GM12801 (cell line): ENCODE measurements around the gene PHF12.

Experiments used
- TF ChIP-seq, protein P1 (sequence below): IDR thresholded peaks from one replicate; pipeline ENCODE4 v1.5.1; 2011; ENCODE audit warnings: control low read depth; ENCODE audit not compliant: insufficient read length; ENCODE audit errors: extremely low read depth

The PHF12 gene

DNA sequence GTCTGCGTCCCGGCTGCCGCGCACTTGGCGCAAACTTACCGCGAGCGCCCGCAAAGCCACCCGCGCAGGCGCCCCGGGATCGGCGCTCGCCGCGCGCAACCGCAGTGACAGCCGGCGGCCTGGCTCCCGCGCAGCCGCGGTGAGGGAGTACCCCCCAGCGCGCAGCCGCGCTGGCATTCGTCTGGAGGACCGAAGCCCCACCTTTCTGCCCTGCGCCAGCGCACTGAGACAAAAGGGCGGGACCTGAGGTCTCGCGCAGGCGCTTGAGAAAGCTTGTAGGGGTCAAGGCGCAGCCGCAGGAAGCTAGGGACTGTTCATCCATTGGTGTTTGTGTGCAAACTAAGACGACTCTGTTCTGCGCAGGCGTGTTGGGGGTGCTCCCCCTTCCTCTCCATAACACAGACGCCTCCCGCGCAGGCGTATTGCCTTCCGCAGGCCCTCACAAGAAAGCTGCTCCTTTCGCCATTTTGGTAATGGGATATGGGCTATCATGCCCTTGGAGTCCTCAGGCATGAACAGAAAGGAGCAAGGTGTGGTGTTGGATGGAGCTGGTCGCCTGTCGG, at the start of gene PHF12:
TSS of gene PHF12 (minus strand) at position 91 of the 563 bp plus-strand sequence. CDS start 558 bp downstream, outside the sequence.
- TF ChIP-seq, protein P1, sequence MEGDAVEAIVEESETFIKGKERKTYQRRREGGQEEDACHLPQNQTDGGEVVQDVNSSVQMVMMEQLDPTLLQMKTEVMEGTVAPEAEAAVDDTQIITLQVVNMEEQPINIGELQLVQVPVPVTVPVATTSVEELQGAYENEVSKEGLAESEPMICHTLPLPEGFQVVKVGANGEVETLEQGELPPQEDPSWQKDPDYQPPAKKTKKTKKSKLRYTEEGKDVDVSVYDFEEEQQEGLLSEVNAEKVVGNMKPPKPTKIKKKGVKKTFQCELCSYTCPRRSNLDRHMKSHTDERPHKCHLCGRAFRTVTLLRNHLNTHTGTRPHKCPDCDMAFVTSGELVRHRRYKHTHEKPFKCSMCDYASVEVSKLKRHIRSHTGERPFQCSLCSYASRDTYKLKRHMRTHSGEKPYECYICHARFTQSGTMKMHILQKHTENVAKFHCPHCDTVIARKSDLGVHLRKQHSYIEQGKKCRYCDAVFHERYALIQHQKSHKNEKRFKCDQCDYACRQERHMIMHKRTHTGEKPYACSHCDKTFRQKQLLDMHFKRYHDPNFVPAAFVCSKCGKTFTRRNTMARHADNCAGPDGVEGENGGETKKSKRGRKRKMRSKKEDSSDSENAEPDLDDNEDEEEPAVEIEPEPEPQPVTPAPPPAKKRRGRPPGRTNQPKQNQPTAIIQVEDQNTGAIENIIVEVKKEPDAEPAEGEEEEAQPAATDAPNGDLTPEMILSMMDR = no peak

DNA sequence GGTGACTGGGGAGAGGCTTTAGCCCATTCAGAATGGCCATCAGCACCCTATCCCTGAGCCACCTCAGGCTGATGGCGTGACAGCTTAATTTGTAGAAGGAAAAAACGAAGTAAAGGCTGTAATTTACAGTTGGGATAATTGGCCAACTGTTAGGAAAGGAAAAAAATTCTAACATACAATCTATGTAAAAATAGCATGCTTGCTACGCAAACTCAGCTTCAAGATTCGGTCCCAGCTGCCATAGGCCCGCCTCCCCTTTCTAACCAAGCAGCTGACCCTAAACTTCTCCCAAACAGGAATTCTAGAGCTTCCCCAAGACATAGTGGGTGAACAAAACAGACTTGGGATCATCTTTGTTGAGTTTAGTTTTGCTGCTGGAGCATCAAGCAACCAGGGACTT, 49.7 kb upstream of the PHF12 start:
- TF ChIP-seq, protein P1 = no peak

DNA sequence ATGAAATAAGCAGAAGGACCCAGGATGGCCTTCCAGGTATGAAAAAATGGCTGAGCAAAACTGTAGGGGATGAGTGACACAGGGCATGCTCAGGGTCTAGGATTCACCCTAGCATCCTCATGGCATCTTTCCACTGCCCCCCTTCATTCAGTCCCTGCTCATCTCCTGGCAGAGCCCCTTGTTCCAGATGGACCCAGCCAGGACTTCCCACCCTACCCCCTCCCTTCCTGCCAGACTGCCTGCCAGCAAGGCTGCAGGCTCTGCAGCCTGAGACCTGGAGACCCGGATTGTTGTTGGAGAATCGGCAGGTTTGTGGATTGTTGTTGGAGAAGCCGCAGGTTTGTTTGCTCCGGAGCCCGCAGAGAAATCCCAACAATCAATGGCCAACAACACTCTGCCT, 47.9 kb upstream of the PHF12 start:
- TF ChIP-seq, protein P1 = no peak

DNA sequence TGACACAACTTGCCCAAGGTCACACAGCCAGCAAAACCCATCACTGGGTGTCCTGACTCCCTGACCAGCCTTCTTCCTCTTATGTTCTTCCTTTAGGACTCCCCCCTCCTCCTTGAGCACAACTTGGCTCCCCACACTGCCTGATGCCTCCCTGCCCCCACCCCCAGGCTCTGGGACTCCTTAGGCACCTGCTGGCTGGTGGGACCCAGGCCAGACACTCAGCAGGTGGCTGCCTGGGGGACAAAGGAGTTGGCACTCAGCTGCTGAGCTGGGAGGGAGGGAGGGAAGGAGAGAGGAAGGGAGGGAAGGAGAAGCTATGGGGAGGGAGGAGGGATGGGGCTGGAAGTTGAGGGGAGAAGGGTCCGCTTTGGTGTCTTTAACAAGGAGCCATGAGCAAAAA, 46.5 kb upstream of the PHF12 start:
- TF ChIP-seq, protein P1 = no peak

DNA sequence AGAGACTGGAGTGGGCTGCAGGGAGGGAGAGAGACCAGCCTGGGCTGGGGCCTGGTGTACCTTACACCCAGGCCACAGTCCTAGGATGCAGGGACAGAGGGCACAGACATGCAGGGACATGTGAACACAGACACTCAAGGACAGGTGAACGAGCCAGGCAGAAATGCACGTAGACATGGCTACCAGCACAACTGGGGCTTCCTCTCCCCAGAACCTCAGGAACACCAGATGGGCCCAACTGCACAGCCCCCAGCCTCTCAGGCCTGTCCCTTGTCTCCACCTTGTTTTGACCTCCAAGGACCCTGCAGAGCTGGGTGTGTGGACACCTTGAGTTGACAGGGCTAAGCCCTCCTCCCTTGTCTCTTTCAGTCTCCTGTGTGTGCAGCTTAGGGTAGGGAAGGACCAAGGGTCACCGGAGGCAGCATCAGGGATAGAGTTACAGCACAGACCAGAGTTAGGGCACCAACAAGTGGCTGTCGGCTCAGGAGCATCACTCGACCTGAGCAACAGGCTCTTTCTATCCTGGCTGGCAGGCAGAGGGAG, 45.3 kb upstream of the PHF12 start:
- TF ChIP-seq, protein P1 = no peak

DNA sequence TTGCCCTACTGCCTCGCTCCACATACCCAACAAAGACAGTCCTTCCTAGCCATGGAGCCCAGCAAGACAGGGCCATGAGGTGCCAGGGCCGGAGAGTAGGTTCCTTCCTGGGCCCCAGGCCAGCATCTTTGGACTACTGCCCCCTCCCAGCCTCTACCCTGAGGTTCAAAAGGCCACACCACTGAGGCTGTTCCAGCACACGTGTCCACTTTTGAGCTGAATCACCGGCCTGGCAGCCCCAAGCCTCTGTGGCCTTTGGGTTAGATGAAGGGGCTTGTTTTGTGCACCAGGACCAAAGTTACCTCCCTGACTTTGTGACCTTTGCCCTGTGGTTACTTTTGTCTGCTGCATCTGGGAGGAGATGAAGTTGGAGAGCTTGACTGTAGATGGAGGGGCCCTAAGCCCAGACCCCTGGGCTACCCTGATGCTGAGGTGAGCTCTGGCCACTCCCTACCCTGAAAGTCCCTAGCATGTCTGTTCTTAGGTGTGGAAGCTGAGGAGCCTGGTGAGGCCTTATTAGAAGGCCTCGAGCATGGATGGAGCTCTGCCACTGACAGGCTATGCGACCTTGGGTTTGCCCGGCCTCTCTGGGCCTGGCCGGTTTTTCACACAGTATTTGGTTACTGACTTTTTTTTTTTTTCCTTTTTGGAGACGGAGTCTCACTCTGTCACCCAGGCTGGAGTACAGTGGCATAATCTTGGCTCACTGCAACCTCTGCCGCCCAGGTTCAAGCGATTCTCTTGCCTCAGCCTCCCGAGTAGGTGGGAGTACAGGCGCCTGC, 42.5 kb upstream of the PHF12 start:
- TF ChIP-seq, protein P1 = no peak

DNA sequence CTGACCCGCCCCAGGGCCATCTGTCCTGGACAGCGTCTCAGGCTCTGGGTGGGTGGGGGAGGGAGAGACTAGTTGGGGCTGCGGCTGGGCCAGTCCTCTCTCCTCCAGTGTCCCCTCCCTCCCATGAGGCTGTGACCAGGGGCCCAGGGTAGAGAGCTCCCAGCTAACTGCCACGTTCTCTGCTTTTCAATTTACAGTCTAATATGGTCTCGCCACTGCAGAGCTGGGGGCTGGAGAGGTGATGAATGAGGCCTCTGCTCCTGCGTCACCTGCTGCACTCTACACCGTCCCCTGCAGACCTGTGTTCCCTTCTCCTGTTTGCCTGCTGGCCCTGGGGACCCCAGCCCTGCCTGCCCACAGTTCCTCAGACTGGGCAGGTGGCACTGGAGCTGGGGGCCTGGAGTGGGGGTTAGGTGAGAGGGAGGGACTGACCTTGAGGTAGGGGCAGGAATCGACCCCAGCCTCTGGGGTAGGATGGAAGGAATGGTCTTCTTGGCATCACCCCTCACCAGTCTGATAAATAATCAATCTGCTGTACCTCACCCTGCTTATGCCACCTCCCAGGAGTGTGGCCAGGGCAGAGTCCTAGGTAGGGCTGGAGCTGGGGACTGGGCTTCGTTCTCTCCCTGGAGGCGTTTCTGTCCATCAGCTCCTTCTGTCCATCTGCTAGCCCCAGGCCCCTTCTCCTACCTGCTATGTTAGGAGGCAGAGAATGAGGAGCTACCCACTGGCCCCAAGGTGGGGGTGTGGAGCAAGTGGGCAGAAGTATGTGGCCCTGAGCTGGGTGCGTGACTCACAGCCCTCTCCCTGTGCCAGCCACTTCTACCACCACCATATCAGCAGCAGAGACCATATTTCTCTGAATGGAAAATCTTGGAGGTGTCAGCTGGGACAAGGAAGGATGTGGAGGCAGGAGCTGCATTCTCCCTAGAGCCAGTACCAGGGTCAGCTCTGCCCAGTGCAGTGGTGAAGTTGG, 41.6 kb upstream of the PHF12 start:
- TF ChIP-seq, protein P1 = no peak
